Lower lobe of right lung (tissue), 2 donors: ENCODE results near the gene SNTG2. TPM values are rescaled to one million over a fixed set of nuclear protein-coding genes. Genes with fewer than 3 reads are reported as not detected.

ENCODE experiments used
- ATAC-seq, 2 donors: fragments of 200-7000 bp; cut with Tn5 transposase; one replicate each; pipeline ENCODE4 v1.9.1; 2020 to 2022; ENCODE audit warnings: mild to moderate bottlenecking in 2 of 2, moderate library complexity in 2 of 2
- DNase-seq: peaks from one replicate; pipeline ENCODE4 v3.0.0-alpha.2; 2020
- H3K27ac ChIP-seq: fragments of 200-600 bp; one replicate; pipeline ENCODE4 v1.8.0; 2022
- H3K27me3 ChIP-seq: fragments of 200-600 bp; one replicate; pipeline ENCODE4 v1.8.0; 2022; ENCODE audit warnings: low read depth
- H3K36me3 ChIP-seq: fragments of 200-600 bp; one replicate; pipeline ENCODE4 v1.8.0; 2022; ENCODE audit warnings: mild to moderate bottlenecking
- H3K4me1 ChIP-seq: fragments of 200-600 bp; one replicate; pipeline ENCODE4 v1.8.0; 2022
- H3K4me3 ChIP-seq: fragments of 200-600 bp; one replicate; pipeline ENCODE4 v1.8.0; 2022; ENCODE audit warnings: mild to moderate bottlenecking
- H3K9me3 ChIP-seq: fragments of 200-600 bp; one replicate; pipeline ENCODE4 v1.8.0; 2022
- intact Hi-C: fragments of 100-400 bp; cut with DNase I; formaldehyde crosslinking; loops from one replicate; pipeline ENCODE4 v1.11.0; 2022
- total RNA-seq: library from RNA; stranded (reverse); fragmentation: NEBNext Ultra II Directional; extraction: Animal tissue kit (Norgen Biotek cat#: 25700); gene quantifications from one replicate; pipeline ENCODE4 v1.2.1, GENCODE V29; 2021
- TF ChIP-seq, protein P1 (sequence below): fragments of 200-600 bp; IDR thresholded peaks from one replicate; pipeline ENCODE4 v1.8.0; 2022; ENCODE audit warnings: antibody characterized with exemption, mild to moderate bottlenecking
- donor health status: DM: no; HTN: yes; CAD: no; lungs with severe emphysema.

The SNTG2 gene
- total RNA-seq, 1 donor from 2014 or later, result 1.4 TPM

DNA sequence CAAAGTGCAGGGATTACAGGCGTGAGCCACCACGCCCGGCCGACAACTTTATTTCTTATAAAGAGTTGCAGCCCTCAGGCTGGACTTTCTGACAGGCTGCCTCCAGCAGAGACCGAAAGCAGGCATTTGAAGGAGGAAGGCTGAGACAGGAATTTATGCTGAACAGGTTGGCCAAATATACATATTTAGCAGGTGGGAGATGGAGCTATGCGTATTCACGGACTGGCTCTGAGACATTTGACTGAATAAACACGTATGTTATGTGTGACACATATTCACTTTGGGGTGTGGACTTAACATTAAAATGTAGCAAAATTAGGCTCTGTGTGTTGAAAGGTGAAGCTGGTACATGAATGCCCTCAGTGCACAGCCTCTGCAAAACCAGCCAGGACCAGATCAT lies 65.9 kb downstream of the SNTG2 start:
- intact Hi-C loops, result no loop called here
- TF ChIP-seq, protein P1, sequence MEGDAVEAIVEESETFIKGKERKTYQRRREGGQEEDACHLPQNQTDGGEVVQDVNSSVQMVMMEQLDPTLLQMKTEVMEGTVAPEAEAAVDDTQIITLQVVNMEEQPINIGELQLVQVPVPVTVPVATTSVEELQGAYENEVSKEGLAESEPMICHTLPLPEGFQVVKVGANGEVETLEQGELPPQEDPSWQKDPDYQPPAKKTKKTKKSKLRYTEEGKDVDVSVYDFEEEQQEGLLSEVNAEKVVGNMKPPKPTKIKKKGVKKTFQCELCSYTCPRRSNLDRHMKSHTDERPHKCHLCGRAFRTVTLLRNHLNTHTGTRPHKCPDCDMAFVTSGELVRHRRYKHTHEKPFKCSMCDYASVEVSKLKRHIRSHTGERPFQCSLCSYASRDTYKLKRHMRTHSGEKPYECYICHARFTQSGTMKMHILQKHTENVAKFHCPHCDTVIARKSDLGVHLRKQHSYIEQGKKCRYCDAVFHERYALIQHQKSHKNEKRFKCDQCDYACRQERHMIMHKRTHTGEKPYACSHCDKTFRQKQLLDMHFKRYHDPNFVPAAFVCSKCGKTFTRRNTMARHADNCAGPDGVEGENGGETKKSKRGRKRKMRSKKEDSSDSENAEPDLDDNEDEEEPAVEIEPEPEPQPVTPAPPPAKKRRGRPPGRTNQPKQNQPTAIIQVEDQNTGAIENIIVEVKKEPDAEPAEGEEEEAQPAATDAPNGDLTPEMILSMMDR, result no peak
- H3K27ac ChIP-seq, result no peak overlapping the region
- H3K4me3 ChIP-seq, result no peak overlapping the region
- no peaks in the 10 kb centered on the region for H3K36me3 ChIP-seq
- no peaks in the 10 kb centered on the region for H3K27me3 ChIP-seq
- H3K9me3 ChIP-seq, result no peaks in the 10 kb centered on the region
- DNase-seq (no peak), ATAC-seq (no peak)
- H3K4me1 ChIP-seq, result no peaks in the 10 kb centered on the region

- Histone ChIP-seq H3K4me3 (no peak overlapping the region), H3K27me3 (no peaks in the 10 kb centered on the region), H3K36me3 (no peaks in the 10 kb centered on the region), H3K27ac (no peak overlapping the region), H3K4me1 (no peaks in the 10 kb centered on the region), H3K9me3 (no peaks in the 10 kb centered on the region)
- no peak for ATAC-seq
- no peak for DNase-seq
- intact Hi-C loops, result no loop called here
- TF ChIP-seq, protein P1, result no peak
These were observed 67.2 kb downstream of the SNTG2 start for GRCh38 chr2:1017827-1018226.

GRCh38 chr2:1020206-1020605 lies 69.6 kb downstream of the SNTG2 start:
- intact Hi-C loops, result no loop called here
- no peak for DNase-seq
- no peak overlapping the region for H3K4me3 ChIP-seq
- no peaks in the 10 kb centered on the region for H3K27me3 ChIP-seq
- no peaks in the 10 kb centered on the region for H3K36me3 ChIP-seq
- H3K4me1 ChIP-seq, result no peaks in the 10 kb centered on the region
- H3K9me3 ChIP-seq, result no peaks in the 10 kb centered on the region
- no peak for ATAC-seq
- H3K27ac ChIP-seq, result no peak overlapping the region
- TF ChIP-seq, protein P1, result no peak

- no peaks in the 10 kb centered on the region for H3K9me3 ChIP-seq
- ATAC-seq, result no peak
These were observed 71.5 kb downstream of the SNTG2 start for GRCh38 chr2:1022178-1022577.

GRCh38 chr2:1024981-1025380 lies 74.3 kb downstream of the SNTG2 start:
- ATAC-seq (no peak), DNase-seq (no peak)
- no peaks in the 10 kb centered on the region for H3K9me3 ChIP-seq
- no peak overlapping the region for H3K4me3 ChIP-seq
- no peaks in the 10 kb centered on the region for H3K4me1 ChIP-seq
- intact Hi-C loops, result no loop called here
- TF ChIP-seq, protein P1, result no peak
- H3K36me3 ChIP-seq, result no peaks in the 10 kb centered on the region
- H3K27ac ChIP-seq, result no peak overlapping the region
- no peaks in the 10 kb centered on the region for H3K27me3 ChIP-seq

More at GRCh38 chr2:1022178-1022577, 71.5 kb downstream of the SNTG2 start:
- Histone ChIP-seq H3K27me3 (no peaks in the 10 kb centered on the region), H3K4me3 (no peak overlapping the region), H3K36me3 (no peaks in the 10 kb centered on the region), H3K27ac (no peak overlapping the region), H3K4me1 (no peaks in the 10 kb centered on the region)
- intact Hi-C loops, result no loop called here
- TF ChIP-seq, protein P1, result no peak
- no peak for DNase-seq

GRCh38 chr2:1026141-1026540 lies 75.5 kb downstream of the SNTG2 start:
- ATAC-seq (no peak), DNase-seq (no peak)
- Histone ChIP-seq H3K36me3 (no peaks in the 10 kb centered on the region), H3K4me3 (no peak overlapping the region), H3K9me3 (no peaks in the 10 kb centered on the region), H3K27ac (no peak overlapping the region), H3K4me1 (no peaks in the 10 kb centered on the region), H3K27me3 (no peaks in the 10 kb centered on the region)
- intact Hi-C loops, result no loop called here
- TF ChIP-seq, protein P1, result no peak
